ENCODE data around the gene SLC6A11.

Gene SLC6A11

DNA sequence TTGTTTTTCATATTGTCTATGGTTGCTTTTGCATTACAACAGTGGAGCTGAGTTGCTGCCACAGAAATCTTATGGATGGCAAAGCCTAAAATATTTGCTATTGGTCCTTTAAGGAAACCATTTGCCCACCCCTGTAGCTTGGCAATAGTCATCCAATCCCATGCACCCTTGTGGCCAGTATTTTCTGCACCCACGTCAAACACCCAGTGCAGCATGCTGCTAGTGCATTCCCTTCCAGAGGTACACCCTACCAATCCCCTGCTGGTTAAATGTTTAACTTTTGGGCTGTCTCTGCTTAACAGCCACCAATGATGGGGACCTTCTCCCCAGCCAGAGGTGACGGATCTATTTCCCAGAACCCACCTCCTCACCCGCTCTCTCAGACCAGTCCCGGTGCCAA, 23.8 kb upstream of the SLC6A11 start:
- DNase-seq: no peak

DNA sequence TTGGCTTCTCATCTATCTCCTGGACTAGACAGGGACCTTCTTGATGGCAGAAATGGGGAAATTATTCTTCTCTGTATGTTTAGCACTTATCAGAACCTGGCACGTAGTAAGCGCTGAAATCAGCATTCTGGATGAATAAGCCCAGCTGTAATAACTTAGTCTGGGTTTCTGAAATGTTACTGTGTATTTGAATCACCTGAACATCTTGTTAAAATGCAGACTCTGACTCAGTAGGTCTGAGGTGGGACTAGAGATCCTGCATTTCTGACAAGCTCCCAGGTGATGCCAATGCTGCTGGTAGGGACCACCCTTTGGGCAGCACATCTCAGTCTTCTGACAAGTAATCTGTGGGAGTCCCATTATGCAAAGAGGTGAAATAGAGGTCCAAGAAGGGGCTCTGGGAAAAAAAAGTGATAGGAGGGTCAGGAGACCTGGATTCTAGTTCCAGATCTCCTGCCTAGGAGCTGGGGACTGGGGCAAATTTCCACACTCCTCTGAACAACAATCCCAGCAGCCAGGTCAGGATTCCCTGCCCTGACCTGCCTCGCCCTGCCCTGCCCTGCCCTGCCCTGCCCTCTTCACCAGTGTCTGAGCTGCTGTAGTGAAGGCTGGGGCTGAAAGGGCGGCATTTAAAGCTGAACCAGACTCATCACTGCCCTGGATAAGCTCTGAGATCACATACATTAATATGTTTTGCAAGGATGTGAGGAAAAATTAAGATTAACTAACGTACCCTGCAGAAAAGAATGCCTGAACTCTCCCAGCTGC, 17.2 kb upstream of the SLC6A11 start:
- DNase-seq: no peak

DNA sequence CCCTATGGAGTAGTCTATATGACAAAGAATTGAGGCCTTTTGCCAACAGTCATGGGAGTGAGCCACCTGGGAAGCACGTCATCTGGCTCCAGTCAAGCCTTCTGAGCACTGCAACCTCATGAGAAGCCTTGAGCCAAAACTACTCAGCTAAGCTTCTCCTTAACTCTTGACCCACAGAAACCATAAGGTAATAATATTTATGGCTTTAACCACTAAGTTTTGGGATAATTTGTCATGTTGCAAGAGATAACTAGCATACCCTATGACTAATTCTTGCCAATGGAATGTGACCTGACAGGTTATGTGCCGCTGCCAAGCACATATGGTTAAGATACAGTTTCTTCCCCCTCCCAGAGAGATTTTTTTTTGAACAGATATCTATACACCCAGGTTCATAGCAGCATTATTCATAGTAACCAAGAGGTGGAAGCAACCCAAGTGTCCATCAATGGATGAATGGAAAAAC, 11.8 kb upstream of the SLC6A11 start:
- DNase-seq: peak; percentile 13

DNA sequence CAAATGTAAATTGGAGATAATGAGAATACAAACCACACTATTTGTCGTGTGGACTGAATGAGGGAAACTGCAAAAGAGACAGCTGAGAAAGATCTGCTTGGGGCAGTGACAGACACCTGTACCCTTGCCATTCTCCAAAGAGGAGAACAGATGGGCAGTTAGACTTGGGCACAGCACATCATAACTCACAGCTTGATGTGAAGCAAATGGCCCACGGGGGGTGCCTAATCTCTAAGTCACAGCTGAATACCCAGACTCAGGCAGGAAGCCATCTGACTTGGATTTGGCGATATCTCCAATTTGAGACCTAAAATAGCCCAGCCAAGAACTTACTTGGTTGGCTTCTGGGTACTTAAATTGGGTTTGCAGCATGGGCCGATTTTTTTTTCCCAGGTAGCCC, 10.0 kb upstream of the SLC6A11 start:
- no peak for DNase-seq

DNA sequence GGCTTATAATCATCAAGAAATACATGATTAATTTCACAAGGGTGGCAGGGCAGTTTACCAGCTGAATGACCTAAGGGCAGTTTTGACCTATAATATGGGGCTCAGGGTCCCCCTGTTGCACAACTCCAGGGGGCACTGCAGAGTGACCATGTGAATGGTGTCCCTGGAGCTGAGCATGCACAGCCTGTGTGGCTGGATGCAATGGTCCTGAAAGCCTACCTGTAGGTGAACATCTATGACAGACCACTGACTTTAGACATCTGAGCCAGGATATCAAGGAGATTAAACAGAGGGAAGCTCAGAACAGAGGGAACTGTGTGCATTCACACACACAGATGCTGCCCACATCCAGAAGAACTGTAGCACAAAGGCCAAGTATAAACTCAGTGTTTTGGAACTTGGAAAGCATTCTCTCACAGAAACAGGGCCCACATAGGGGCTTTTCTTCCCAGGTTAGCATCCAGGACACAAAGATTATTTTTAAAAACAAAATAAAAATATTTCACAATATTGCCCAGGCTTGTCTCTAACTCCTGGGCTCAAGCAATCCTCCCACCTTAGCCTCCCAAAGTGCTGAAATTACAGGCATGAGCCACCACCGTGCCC, 7.8 kb upstream of the SLC6A11 start:
- DNase-seq: no peak

DNA sequence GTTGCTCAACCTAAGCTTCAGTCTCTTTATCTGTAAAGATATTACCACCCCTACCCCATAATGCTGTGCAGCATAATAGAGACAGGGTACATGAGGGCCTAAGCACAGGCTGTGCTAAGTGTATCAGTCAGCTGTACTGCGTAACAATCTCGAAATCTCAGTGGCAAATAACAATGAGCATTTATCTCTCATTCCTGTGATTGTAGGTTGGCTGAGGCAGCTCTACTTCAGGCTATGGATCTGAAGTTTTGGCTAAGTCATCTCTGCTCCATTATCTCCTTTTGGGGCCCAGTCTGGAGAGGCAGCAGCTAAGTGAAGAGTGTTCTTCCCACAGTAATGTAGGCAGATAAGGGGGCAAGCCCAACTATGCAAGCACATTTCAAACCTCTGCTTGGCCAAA, 7.1 kb upstream of the SLC6A11 start:
- DNase-seq: no peak

DNA sequence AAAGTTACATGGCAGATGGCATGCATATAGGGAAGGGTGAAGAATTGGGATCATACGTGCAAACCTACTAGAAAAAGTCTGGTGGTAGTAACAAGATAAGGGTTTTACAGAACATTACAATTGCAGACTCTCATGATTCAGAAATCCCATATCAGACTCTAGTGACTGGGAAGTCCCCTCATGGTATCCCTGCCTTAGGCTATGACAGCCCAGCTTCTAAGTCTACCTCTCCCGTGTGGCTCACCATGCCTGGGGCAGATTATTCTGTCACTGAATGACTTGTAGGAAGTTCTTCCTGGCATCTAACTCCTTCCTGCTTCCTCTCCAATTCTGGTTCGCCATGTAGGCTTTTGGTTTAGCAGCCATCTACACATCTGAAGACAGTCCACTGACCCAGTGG, 5.7 kb upstream of the SLC6A11 start:
- no peak for DNase-seq

DNA sequence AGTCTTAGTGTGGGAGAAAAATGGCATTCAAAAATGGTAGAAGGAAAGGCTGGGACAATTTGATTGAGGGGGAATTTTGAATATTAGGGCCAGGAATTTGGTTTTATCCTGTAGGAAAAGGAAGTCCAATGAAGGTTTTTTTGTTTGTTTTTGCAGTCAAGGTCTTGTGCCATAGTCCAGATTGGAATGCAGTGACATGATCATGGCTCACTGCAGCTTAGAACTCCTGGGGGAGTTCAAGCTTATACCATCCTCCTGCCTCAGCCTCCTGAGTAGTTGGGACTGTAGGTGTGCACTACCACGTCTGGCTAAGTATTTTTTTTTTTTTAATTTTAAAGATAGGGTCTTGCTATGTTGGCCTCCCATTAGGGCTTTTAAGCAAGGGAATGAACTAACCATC, 2.6 kb upstream of the SLC6A11 start:
- DNase-seq: no peak

DNA sequence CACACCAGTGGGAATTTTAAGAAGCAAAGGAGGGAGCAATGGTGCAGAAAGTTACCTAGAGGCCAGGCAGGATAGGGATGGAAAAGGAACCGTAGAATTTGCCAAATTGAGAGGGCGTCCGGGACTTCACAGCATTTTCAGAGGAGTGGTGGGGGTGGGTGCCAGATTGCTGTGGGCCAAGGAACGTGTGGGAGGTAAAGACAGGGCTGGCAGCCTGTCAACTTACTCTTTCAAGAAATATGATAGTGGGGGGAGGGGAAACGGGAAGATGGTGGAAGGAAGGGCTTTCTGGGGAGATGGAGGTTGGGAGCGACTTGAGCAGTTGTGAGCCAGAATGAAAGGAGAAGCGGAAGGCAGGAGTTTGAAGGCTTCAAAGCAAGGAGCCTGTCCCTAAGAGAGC, 1.4 kb upstream of the SLC6A11 start:
- DNase-seq: no peak

DNA sequence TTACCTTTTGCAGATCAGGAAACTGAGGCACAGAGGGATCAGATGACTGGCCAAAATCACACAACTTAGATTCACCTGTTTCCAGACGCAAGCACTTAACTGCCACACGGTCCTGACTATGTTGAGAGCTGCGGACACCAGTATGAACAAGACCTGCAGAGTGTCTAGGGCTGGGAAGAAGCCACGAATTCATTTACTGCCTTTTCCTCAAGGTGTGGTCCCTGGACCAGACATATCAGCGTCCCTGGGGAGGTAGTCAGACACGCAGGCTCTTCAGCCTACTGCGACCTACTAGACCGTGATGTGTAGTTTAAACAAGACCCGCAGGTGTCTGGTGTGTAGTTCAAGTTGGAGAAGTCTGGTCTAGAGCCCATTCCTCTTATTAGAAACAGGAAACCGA, 541 bp upstream of the SLC6A11 start:
- DNase-seq: no peak

DNA sequence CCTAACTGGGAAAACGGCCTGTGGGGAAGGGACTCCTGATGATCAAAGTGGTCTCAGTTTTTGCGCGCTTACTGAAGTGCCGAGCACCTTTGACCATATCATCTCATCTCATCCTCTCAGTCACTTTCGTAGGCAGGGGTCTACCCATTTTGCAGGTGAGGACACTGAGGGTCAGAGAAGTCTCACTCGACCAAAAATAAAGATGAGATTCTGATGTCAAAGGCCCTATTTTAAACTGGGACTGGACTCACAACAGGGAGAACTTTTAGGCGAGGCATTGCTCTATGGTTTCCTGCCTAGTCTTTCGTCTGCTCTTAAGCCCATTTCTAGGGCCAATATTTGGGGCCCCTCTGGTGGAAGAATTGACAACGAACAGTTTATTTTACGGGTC, 830 bp downstream of the SLC6A11 start:
- DNase-seq: no peak

DNA sequence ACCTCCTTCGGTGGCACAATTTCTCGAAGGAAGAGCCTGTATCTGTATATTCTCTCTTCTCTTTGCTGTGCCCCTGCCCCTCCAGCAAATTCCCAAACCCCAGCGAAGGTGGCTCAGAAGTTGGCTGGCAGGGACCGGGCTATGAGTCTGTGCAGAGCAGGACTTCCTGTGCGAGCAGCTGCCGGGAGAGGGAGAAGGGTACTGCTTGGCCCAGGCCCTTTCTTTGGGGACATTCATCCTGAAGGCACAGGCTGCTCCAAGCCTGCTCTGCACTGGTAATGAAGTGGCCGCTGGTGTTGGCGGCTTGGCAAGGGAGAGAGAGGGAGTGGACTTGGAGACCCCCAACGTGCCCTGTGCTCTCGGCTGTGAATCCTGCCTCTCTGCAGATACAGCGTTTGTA, 1.5 kb downstream of the SLC6A11 start:
- DNase-seq: no peak

DNA sequence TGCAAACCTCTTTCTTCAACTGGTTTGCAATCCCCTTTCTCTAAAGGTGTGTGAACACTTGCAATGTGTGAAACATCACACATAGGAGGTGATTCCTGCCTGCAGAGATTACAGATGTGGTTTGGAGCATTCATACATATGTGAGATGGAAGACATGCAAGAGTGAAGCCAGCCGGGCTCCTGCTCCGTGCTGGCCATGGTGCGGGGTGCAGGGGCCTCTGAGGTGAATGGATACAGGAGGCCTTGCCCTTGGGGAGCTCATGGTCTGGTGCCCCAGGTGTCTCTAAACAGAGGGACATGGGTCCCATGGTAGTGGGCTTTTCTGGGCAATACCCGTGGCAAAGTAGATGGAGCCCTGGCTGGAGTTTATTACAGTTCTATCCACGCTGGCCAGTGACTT, 6.0 kb downstream of the SLC6A11 start:
- no peak for DNase-seq

DNA sequence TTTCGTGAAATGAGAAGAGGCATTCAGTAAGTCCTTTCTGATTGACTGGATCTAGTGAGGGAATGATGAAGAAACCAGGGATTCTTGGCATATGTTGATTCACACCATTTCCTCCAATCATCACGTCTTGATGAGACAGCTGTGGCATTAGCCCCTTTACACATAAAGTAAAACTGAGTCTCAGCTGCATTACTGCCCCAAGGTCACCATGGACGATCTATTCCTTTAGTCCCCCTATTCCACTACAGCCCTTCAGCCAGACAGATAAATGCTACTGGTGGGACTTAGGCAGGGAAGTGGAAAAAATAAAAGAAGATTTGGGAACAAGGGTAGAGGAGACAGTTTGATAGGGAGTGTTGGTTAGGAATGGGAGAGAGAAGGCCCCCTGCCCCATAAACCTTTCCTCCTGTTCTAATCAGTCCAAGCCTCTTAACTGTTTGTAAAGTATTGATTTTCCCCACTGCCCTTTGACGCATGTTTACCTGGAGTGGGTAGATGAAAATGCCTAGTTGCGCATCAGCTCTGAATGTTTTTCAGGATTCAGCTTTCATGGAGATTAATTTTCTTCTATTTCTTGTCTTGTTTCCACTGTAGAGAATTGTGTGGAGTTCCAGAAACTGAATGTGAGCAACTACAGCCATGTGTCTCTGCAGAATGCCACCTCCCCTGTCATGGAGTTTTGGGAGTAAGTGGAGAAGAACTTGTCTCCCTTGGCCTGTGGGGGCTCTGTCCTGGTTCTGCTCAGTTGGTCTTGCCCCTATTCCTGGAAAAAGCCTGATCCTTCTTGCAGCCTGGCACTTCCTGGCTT, 6.9 kb downstream of the SLC6A11 start:
- DNase-seq: no peak

DNA sequence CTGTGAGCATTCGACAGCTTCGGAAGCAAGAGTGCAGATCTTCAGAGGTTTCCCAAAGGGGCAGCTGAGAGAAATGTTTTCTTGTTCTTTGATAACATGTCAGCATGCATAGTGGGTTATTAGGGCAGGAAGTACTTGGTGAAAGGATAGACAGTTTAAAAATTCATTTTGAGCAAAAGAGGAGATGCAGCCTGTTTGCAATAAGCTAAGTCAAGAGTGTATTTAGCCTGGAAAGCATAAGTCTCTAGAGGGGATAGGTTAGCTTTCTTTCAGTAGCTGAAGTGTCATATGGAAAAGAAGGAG, 7.4 kb downstream of the SLC6A11 start:
- no peak for DNase-seq

DNA sequence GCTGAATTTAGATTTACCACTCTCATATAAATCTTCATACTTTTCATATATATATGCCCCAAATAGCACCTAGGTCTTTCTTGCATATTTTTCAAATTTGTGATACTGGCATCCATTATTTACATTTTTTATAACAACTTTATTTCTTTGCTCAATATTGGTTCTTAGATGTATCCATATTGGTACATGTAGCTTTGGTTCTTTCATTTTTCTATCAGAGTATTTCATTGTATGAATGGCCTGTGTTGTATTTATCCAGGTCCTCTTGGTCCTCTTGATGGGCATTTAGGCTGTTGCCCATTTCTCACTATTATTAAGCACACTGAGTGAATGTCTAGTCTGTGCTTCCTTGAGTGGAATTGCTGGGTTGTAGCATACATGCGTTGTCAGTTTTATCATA, 8.4 kb downstream of the SLC6A11 start:
- no peak for DNase-seq

DNA sequence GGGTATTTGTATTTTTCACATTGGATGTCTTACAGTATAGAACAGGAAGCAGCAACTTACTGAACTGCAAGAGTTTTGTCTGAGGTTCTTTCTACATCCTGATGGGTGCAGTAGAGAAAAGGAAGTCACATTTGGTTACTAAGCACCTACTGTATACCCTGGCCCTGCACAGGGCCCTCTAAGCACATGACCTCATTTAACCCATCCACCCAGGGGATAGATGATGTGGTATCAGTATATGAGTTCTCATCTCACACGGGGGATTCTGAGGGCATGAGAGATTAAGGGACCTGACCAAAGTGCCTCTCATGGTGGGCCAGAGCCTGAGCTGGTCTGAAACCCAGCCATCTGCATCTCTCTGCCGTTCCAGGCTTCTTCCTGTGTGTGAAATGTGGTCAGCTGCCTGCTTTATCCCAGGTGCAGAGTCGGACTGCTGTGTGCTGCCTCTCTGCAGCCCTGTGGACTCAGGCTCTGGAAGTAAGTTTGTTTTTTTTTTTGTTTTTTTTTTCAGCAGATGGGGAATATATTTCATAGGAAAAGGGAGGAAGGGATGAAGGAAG, 17.9 kb downstream of the SLC6A11 start:
- no peak for DNase-seq

DNA sequence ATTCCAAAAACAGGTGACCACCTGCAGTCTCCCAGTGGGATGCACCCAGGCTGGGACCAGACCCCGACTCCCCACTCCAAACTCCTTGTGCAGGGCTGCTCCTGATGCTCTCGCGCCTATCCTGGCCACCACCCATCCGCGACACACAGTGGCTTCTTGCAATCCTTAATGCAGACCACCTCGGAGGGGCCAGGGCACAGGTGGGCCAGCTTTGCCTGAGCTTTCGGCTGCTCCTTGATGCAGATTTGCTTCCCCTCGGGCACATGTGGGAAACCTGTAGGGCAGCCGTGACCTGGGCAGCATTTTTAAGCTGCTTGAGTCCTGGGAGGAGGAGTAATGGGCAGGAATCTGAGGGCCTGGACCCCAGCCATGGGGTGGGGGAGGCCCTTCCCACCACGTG, 18.9 kb downstream of the SLC6A11 start:
- no peak for DNase-seq

DNA sequence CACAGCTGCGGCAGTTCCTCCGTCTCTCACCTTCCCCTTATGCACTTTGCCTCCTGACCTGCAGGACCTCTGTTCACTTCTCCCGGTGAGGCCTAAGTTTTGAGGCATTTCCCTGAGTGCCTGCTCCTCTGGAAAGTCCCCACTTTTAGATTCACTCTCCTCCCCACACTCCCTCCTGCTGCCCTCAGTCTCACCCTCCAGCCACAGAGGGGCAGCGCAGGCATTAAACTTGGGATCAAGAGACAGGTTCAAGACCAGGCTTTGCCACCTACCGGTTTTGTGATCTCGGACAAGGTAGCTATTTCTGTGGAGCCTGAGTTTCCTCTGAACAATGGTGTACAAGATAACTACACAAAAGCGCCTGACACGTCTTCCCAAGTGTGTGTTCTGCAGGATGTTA, 19.4 kb downstream of the SLC6A11 start:
- no peak for DNase-seq

DNA sequence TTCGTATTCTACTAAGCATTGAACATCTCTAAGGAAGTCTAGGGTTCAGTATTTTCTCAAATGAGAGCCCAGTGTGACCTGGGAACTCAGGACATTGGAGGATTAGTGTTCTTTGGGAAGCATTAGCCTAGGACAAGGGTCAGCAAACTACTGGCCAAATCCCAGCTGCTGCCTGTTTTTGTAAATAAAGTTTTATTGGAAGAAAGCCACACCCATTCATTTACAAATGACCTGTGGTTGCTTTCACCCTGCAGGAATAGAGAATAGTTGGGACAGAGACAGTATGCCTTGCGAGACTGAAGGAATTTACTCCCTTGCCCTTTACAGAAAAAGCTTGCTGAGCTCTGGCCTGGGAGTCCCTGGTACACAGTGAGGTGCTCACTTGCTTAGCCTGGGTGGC, 20.6 kb downstream of the SLC6A11 start:
- DNase-seq: no peak

DNA sequence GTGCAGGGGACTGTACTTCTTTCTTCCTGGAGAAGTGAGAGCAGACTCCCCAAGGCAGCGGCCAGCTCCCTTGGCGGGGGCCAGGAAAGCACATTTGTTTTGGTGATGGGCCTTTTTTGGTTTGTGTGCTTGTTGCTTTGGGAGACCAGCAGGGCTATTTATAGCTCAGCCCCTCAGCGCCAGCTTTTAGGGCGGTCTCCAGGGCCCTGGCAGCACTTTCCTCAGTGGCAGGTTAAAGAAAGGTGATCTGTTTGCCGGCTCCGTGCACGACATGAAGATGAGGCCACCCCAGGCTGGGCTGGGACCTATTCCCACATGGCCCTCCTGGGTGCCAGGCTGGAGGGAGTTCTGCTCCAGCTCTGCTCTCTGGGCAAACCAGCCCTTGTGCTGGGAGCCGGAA, 21.8 kb downstream of the SLC6A11 start:
- DNase-seq: no peak

DNA sequence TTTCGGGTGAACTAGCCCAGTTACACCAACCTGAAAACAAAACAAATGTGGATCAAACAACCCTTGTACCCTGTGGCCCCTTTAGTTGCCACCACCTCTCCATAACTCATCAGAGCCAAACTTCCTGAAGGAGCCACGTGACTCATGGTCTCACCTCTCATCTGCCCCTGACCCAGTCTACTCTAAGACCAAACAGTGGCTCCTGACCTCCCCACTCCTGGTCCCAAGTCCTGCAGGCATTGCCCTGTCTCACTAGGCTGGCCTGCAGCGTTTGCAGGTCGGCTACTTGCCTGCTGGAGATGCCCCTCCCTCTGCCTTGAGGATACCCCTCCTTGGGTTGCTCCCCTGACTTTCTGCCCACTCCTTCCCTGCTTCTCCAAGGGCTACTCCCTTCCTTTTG, 23.1 kb downstream of the SLC6A11 start:
- no peak for DNase-seq

DNA sequence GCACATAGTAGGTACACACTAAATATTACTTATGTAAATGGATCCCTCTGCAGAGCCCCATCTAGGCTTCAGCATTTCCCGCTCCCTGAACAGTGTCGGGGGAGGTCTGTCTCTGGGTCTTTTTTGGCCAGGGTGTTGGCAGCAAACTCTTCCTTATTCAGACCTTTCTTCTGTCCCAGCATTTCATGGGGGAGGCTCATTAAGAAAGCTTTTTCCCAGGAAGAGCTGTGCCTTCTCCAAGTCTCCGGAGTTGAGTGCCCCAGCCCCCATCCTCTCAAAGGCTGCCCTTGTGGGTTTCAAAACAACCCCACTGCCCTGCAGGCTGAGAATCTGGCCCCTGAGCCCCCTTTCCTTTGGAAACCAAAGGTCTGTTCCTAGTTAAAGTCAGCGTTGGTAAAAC, 25.1 kb downstream of the SLC6A11 start:
- no peak for DNase-seq

DNA sequence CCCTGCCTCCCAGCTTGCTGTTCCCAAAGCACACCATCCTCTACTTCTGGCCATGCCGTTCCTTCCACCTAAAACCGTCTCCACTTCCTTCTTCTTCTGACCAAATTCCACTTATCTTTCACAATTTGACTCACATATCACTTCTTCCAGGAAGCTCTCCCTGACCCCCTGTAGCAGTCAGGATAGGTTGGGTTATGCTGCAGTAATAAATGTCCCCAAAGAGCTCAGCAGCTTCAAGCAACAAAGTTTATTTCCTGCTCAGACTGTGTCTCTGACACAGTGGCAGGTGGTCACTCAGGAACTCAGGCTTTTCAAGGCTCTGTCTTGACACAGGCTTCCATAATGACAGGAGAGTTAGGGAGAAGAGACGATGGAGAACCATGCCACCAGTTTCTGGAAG, 27.4 kb downstream of the SLC6A11 start:
- no peak for DNase-seq

Data from fibroblast of skin of right quadriceps (primary cell).